Right ventricle myocardium inferior (tissue), 1 donor: ENCODE data around the gene SOX5. TPM values are rescaled to one million over a fixed set of nuclear protein-coding genes. Genes with fewer than 3 reads are reported as not detected.

Experiments
- ATAC-seq: fragments of 200-7000 bp; cut with Tn5 transposase; one replicate; pipeline ENCODE4 v1.9.1; 2020; ENCODE audit warnings: mild to moderate bottlenecking, moderate library complexity
- DNase-seq: peaks from one replicate; pipeline ENCODE4 v3.0.0; 2021; ENCODE audit errors: missing footprints
- intact Hi-C: fragments of 100-400 bp; cut with DNase I; formaldehyde crosslinking; loops from one replicate; pipeline ENCODE4 v1.11.0; 2022
- total RNA-seq: library from RNA; stranded (reverse); fragmentation: NEBNext Ultra II Directional; extraction: Animal tissue kit (Norgen Biotek cat#: 25700); gene quantifications from one replicate; pipeline ENCODE4 v1.2.1, GENCODE V29; 2021
- donor health status: DM: no; HTN: yes; CAD: no; lungs with severe emphysema.

SOX5 gene
- total RNA-seq, 1 donor from 2014 or later, result 3.2 TPM

DNA sequence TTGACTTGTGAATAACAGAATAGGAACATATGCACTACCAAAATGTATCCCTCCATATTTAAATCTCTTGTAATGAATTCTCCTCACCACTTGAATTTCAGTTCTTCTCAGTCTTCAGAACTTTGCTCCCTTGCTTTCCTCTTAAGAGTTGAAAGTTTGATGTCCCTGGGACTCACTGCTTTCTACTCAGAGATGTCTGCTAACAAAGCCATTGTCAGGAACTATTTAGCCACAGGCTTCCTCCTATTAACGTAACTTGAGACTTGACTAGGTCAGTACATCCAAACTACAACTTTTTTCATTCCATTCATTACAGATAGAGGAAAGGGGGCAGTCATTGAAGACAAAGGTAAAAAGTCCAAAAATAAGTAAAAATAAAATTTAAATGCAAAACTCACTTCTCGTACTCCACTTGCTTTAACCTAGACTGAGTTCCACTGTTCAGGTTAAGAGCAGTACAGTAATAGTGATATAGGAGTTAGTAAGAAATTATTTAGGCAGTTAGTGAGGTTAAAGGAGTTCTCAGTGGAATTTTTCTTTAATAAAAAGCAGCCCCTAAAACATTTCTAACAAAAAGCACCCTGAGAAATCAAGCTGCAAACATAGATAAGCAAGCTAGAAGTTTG lies 364.2 kb downstream of the SOX5 start:
- ATAC-seq (no peak), DNase-seq (no peak)
- intact Hi-C loops, result no loop called here

DNA sequence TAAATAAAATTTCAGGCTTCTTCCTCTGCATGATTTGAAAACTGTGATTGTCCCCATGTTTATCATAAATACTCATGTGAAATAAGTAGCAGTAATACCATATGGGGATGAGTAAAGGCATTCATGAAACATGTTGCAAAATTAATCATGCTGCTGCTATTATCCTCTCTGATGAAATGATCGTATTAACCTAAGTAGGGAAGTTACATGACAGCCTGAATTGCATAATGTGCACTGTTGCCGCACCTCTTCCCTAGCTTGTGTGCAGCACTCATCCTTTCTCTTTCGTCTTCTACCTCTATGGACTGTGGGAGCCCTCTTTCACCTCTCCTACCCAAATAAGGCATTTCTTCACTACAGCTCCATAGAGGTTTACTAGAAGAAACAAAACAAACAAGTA lies 367.6 kb downstream of the SOX5 start:
- ATAC-seq (no peak), DNase-seq (no peak)
- intact Hi-C loops, result no loop called here

DNA sequence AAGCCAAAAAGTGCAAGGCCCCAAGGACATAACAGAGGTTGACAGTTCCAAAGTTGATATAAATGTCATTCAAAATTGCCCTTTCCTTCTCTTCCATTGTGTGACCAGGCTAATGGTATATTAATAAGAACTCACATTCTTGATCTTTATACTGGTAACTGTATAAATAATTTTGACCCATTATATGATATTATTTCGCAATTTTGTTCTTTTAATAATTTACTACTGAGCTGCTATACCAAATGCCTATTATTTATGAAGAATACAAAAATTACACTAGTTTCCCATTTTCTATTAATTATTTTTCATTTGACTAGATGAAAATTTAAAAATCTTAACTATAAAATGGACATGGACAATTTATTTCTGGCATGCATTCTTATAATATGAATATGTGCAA lies 370.2 kb downstream of the SOX5 start:
- intact Hi-C loops, result no loop called here
- no peak for ATAC-seq

DNA sequence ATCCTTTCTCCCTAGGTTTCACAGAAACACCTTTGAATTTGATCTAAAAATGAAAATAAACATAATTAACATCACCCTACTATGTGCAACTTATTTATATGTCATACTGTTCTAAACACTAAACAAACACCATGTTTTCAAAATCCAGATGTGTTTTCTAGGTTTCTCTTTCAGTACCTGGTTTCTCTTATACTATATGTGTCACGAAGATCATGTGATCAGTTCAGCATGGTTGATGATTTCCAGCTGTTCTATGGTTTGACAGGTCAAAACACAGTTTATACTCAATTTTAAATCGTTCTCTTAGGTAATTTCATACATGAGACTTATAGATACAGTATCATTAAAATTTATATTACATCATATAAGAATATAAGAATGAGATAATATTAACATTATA lies 373.1 kb downstream of the SOX5 start:
- DNase-seq, result no peak
- no peak for ATAC-seq
- intact Hi-C loops, result no loop called here

More for the DNA sequence above, 370.2 kb downstream of the SOX5 start:
- DNase-seq, result no peak

DNA sequence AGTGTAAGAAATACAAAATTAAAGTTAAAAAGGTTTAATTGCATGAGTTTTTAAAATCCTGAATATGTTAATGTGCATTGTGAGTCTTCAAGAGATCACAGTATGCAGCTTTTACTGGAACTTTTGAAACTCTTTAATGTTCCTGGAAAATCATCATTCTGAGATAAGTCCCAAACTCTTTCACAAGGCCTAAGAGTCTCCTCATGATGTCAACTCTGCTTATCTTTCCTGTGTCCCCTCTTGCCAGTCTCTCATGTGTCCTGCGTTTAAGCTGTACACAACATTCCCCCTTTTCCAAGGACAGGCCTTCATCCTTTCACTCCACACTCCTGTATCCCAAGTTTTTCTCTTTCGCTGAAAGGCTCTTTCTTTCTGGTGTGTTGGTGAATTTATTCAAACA lies 380.1 kb downstream of the SOX5 start:
- ATAC-seq, result no peak
- DNase-seq, result no peak
- intact Hi-C loops, result no loop called here

DNA sequence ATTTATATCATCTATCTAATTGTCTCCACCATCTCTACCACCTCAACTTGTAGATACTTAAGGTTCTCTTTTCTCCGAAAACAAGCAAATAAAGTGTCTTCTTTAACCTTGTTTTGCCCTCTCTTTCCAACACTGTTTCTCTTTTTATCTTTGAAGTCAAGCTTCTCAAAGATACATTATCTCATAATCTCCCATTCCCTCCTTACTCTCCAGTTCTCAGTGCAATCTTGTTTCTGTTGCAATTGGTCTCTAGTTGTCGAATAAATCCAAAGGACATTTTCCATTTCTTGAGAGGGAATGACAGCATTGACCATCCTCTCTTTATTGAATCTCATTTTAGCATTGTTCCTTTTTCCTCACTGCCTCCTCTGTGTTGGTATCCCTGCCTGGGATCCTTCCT lies 383.3 kb downstream of the SOX5 start:
- intact Hi-C loops, result no loop called here
- ATAC-seq, result no peak
- DNase-seq, result no peak

DNA sequence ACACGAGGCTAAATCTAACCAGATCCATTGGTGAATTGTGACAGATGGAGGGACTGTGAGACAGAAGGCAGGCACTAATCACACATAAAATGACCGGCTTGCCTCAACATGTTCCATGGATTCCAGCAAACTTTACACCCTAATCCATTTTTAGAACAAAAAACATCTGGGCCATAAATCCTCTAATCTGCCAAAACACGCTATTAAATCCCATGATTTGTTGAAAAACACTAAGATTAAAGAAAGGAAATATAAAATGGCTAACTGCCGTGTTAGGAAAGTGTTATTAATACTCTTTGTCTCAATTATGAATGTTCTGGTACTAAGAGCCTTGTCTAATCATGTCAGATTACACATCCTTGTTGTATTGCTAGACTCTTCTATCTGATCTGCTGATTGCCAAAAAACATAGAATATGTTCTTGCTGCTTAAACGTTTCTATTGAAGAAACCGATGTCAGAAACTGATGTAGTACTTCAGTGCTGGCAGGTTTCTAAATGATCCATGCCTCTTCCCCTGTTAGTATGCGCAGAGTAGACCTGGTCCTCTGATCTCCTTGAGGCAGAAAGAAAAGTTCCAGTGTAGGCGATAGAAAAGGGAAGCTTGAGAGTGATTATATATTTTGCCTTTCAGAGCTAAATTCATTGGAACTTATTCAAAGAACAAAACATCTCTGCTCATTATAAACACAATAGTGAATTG lies 384.9 kb downstream of the SOX5 start:
- intact Hi-C loops, result no loop called here
- ATAC-seq, result no peak
- DNase-seq, result no peak

DNA sequence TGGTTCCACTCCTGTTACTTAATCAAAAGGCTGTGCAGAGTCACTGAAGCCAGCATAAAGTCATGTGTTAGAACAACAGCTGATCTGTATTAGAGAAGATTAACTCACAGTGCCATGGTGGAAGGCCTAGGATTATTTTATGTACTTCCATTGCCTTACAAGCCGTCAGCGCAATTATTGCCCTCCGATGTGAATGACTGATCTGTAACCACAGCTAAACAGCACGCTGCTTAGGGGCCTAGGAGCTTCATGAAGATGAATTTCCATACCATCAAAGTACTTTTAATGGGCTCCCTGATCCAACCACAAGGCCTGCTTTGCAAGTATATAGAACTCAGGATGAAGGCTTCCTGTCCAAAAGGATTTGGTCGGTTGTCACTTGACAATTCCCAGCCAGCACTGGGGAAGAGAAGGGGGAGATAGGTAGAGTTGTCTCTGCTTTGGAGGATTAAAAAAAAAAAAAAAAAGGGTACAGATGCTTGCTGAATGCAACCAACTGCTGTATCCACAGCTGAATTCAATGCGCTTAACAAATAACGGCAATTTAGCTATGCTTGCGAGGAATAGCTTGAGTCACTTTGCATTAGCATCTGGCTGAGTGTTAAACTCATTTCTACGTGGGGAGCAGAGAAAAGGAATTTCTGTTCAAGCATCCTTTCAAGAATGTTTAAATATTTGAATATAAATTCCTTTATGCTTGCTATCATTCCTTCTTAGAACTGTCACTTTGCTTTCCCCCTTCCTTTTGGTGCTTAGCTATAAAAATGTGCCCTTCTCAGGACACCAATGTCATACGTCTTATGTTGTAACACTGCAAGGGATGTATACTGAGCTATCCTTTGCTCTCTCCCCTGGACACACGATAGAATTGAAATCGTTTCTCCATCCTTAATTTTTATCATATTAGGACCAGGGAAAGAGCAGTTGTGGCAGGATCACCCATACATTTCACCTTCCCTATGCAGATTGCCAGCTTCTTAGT lies 387.8 kb downstream of the SOX5 start:
- DNase-seq (no peak), ATAC-seq (no peak)
- intact Hi-C loops, result no loop called here

DNA sequence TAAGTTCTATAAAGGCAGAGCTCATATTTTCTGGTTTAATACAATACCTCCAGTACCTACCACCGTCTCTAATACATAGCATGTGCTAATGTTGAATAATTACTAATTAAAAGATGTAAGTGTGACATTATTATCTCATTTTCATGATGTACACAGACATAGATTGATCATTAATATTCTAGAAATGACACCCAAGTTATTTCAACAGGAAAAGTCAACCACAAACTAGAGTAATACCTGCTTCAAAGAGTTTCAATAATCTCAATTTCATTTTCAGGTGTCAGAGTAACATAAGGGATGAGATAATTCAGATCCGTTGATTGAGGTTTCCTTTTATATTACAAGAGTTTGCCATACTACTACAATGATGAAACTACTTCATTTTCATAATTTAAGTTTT lies 388.9 kb downstream of the SOX5 start:
- intact Hi-C loops, result no loop called here
- DNase-seq (no peak), ATAC-seq (no peak)

DNA sequence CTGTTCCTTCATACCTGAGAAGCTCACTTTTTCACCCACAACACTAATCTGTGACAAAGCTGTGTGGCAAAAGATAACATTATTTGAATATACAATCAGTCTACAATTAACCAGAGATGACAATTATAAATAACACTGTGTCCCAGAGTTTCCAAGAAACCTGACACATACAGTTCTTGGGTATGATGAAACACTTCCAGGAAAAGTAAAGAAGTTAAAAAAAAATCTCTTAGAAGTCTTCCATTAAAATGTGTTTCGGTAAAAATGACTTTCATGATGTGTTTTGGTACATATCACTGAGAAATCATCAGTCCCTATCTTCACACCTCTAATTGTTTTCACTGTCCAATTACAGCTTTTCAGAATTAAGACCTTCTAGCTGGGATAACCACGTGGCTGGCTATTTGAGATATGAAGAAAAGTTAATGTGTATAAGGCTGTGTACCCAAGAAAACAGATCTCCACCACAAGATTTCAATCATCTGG lies 390.2 kb downstream of the SOX5 start:
- ATAC-seq, result no peak
- intact Hi-C loops, result no loop called here
- DNase-seq, result no peak

DNA sequence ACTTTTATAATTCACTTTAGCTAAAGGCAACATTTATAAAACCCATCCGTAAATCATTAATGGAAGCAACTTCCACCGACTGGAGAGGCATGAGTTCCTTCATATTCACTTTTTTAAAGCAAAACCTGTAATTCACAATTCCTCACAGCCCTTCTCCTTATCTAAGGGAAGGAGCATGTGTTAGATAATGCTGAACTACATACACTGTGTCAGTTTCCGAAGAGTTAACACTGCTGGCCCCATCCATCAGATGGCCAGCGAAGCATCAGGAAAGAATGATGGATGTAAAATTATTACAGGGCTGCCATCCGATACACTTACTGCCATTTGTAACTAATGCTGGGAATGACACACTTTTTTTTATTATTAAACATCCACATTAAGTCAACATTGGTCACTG lies 392.8 kb downstream of the SOX5 start:
- intact Hi-C loops, result no loop called here
- ATAC-seq, result no peak
- DNase-seq, result no peak

DNA sequence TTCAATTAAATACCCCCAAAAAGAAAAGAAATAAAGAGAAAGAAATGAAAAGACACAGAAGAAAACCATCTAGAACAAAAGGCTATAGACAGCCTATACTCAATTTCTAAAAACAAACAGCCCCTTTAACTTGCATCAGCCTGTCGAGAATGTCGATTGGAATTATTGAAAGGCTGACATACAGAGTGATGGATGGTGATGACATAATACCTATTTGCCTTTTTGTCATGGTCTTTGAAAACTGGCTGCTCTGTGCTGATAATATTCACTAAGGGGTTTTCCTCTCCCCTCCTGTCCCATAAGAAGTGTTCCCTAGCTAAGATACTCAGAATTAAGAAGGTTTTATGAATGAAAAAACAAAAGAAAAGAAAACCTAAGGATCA lies 393.7 kb downstream of the SOX5 start:
- ATAC-seq, result no peak
- no peak for DNase-seq
- intact Hi-C loops, result no loop called here

DNA sequence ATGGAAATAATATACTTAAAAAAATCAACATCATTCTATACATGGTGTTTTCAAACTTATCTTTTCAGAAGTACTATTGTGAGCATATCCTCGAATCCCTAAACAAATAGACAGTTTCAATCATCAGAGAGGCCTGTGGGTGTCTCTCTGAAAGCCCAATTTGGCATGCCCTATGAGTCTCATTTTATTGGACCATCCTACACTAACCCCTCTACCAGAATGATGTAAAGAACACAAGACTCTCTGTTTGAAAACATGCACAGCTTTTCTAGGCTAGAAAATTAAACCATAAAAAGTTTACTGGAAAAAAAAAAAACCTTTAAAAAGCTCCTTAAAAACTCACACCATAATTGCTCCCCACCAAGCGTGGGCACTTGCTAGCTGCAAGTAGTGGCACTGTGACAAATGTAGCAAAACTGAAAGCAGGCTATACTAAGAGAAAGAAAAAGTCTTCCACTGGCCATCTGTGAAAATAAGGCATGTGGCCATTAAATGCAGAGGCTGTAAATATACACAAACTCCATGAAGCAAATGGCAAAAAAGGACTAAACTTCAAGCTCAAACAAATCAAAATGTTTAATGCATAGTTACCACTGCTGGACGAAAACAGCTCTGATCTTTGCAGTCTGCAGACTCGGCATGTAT lies 394.2 kb downstream of the SOX5 start:
- ATAC-seq (no peak), DNase-seq (no peak)
- intact Hi-C loops, result no loop called here

DNA sequence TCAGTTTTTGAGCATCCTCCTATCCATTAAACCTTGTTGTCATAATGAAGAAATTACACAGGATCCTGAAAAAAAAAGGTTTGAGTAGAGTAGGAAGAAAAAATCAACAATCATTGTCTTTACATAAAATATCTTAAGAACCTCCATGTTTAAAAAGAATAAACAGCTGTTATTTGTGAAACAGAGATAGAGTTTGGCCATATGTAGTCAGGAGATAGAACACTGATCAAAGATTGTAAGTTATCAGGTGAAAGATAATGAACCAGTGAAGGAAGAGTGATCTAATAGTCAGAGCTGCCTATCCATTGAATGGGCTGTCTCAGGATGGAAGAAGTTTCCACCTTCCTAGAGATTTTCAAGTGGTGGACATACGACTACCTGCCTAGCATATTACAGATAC lies 397.1 kb downstream of the SOX5 start:
- no peak for DNase-seq
- ATAC-seq, result no peak
- intact Hi-C loops, result no loop called here

DNA sequence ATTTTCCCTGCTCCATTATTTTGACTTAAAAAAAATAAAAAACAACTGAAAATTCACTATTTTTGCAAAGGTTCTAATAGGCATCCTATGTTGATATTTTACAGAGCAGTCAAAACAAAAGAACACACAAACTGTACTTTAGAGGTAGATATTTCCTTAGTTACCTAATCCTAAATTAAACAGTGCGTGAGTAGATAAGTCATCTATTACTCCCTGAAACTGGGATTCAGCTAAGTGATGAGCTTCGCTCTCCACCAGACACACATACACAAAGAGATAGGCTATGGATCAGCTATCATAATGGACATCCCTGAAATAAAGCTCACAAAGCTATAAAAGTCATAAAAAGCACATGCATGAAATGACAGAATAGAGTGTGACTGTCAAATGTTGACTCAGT lies 398.7 kb downstream of the SOX5 start:
- ATAC-seq (no peak), DNase-seq (no peak)
- intact Hi-C loops, result no loop called here

DNA sequence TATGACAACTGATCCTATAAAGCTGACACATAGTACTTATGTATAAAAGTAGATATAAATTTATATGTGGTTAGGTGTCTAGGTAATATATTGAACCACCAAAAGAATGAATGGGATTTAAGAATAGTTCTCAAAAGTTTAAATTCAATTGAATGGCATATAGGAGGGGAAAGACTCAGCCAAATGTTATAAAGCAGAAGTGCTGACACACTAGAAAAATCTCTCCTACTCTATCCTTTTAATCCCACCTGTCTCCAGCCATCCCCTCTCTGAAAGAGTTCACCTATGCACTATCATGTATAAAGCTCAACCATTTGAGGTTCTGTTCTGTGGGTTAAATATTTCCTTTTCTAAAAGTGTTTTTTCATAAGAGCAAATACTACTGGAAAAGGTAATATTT lies 400.7 kb downstream of the SOX5 start:
- intact Hi-C loops, result loop anchor here (5.0 kb wide), 1 partner anchor 1069 kb away; no protein-coding TSS in a partner anchor
- DNase-seq, result no peak

DNA sequence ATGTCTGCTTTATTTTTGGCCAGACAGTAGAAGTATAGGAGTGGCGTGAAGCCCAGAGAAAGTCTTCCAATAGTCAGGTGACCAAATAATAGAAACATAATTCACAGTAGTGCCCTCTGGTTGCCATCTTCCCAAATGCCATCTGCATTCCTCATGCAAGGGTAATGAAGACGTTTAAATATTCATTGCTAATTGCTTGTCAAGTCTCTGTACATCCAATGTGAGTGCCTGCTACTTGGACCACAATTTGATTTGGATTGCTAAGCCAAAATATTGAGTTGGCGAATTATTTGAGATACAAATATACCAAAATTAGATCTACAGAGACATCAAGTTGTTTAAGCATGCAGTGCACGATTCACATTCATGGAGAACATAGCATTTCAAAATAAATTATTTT lies 402.7 kb downstream of the SOX5 start:
- intact Hi-C loops, result loop anchor here (5.0 kb wide), 1 partner anchor 1071 kb away; no protein-coding TSS in a partner anchor
- DNase-seq, result no peak
- ATAC-seq, result no peak

More for the DNA sequence above, 400.7 kb downstream of the SOX5 start:
- ATAC-seq, result no peak

DNA sequence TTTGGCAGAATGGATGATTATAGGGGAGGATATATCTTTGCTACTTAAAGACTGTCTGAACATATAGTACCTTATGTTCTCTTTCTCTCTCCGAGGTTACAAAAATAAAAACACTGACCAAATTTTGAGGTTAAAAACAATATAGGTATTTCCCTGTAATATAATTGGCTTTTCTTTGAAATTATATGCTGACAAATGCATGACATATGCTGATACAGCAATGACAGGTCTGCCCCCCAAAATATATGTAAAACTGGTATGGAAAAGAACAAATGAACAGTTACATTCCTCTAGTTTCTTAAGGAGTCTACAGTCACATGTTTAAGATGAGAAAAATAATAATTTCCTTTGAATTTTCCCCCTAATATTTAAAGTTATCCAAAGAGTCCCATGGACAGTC lies 405.7 kb downstream of the SOX5 start:
- DNase-seq, result no peak
- intact Hi-C loops, result no loop called here
- no peak for ATAC-seq

DNA sequence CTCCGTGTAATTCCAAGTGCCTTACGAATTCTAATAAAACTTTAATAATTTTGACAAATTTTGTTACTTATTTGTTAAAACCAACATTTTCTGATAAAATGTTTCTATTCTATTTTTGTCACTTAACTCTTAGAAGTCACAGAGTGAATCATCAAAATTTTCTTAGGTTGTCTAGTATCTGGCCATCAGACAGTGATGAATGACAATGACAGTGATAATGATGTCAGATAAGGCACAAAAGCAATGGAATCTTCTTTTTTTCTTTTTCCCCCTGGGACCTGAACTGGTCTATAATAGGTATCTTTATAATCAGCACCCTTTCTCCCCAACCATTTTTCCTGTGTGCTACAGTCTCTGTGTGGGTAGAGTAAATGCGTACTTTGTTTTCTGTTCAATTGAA lies 407.3 kb downstream of the SOX5 start:
- intact Hi-C loops, result no loop called here
- no peak for ATAC-seq
- DNase-seq, result no peak
